ENCODE measurements around the gene ZNF280B. TPM values are rescaled to one million over a fixed set of nuclear protein-coding genes. Genes with fewer than 3 reads are reported as not detected.

Gene ZNF280B
- total and polyA plus RNA-seq, 10 of the 15 experiments (the other 5 are each of a cell fraction or from before 2014, with no cell fraction given), result 0.28 to 2.2 (median 1.1) TPM

- no peak for TF ChIP-seq ZNF207 (IDR thresholded peaks at IDR 0.05; ENCODE audit: borderline replicate concordance)
- no peak for TF ChIP-seq NFXL1 (IDR thresholded peaks at IDR 0.05; ENCODE audit: borderline replicate concordance)
These were observed 18.8 kb upstream of the ZNF280B start (continued) for GRCh38 chr22:22527312-22527711.

DNA sequence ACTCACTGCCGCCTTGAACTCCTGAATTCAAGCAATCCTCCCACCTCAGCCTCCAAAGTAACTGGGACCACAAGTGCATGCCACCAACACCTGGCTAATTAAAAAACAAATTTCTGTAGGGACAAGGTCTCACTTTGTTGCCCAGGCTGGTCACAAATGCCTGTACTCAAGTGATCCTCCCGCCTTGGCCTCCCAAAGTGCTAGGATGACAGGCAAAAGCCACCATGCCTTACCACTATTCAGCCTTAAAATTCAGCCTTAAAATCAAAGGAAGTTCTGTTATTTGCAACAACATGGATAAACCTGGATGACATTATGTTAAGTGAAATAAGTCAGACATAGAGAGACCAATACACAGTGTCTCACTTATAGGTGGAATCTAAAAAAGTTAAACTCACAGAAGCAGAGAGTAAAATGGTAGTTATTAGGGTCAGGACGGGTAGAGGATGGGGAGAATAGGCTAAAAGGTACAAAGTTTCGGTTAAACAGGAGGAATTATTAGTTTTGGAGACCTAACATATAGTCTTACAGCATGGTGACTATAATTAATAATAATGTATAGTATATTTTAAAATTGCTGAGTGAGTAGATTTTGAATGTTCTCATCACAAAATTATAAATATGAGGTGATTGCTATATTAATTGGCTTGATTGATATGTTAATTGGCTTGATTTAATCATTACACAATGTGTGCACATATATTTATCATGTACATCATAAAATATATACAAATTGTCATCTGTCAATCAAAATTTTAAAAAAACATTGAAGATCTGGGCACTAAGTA is 17.8 kb upstream of the ZNF280B start:
- intact Hi-C loops (cut with micrococcal nuclease; ENCODE audit: unreplicated experiment), result no loop called here
- Histone ChIP-seq H3K4me1 (ENCODE audit: control insufficient read depth, insufficient read depth, low read length) (no peaks in the 10 kb centered on the region), H3K79me2 (ENCODE audit: control insufficient read depth, insufficient read depth, low read length) (no peaks in the 10 kb centered on the region), H3K4me2 (ENCODE audit: control insufficient read depth, insufficient read depth) (no peak overlapping the region), H3K27ac (ENCODE audit: control insufficient read depth, insufficient read depth) (no peak overlapping the region), H3K4me3 (no peak overlapping the region), H4K20me1 (ENCODE audit: control insufficient read depth, insufficient read depth) (no peaks in the 10 kb centered on the region), H3K9me3 (replicated peaks; ENCODE audit: control insufficient read depth, insufficient read depth, low read length) (no peaks in the 10 kb centered on the region; the same call in 2 of the 3 replicates), H3K27me3 (replicated peaks in 1 of 2; ENCODE audit: control insufficient read depth in 2 of 2, insufficient read depth in 2 of 2, low read length in 1 of 2) (no peaks in the 10 kb centered on the region), H3K36me3 (ENCODE audit: control insufficient read depth in 2 of 2, insufficient read depth in 2 of 2, low read length in 1 of 2) (no peaks in the 10 kb centered on the region), H3K9ac (ENCODE audit: control insufficient read depth, insufficient read depth, low read length) (no peak overlapping the region), H2AFZ (ENCODE audit: control insufficient read depth, low read depth, low read length) (no peak overlapping the region)
- no peak for FAIRE-seq
- in situ Hi-C loops (cut with MboI), result no loop called here
- ChIA-PET SMC1A (ENCODE audit: uncharacterized antibody, unreplicated experiment) (no interaction called here), RAD21 (ENCODE audit: unreplicated experiment) (no interaction called here), POLR2A (no interaction called here), CTCF (no interaction called here)
- no TSS peak for BruUV-seq (replicated peaks)
- 35% methylated on average over 4 of the region's 4 CpGs for WGBS (ENCODE audit: insufficient coverage, insufficient replicate concordance, low lambda C conversion rate, missing lambda C conversion rate)
- no peak for DNase-seq (ENCODE audit: low read depth, low spot score)
- no peak for ATAC-seq
- TF ChIP-seq JUND (IDR thresholded peaks at IDR 0.05; ENCODE audit: low read depth, low read length) (no peak), YBX1 (IDR thresholded peaks at IDR 0.05) (no peak), SPI1 (IDR thresholded peaks at IDR 0.05; ENCODE audit: borderline replicate concordance, insufficient read depth, low read depth, low read length) (no peak), CUX1 (IDR thresholded peaks at IDR 0.05; ENCODE audit: insufficient replicate concordance, low read depth, low read length) (no peak), NR2F1 (conservative IDR thresholded peaks at IDR 0.05) (no peak), TCF7 (IDR thresholded peaks at IDR 0.05; ENCODE audit: borderline replicate concordance) (no peak), GABPA (IDR thresholded peaks at IDR 0.05; ENCODE audit: low read depth) (no peak), MTA2 (IDR thresholded peaks at IDR 0.05; ENCODE audit: low read depth) (no peak), MYC (IDR thresholded peaks at IDR 0.05; ENCODE audit: insufficient read depth, insufficient read length, insufficient replicate concordance, low read length, severe bottlenecking) (no peak), SIN3A (IDR thresholded peaks at IDR 0.05; ENCODE audit: low read depth, low read length) (no peak), TCF12 (IDR thresholded peaks at IDR 0.05; ENCODE audit: low read depth, low read length) (no peak), ASH2L (IDR thresholded peaks at IDR 0.05; ENCODE audit: borderline replicate concordance, low read depth) (no peak)
- TF ChIP-seq, protein P1, sequence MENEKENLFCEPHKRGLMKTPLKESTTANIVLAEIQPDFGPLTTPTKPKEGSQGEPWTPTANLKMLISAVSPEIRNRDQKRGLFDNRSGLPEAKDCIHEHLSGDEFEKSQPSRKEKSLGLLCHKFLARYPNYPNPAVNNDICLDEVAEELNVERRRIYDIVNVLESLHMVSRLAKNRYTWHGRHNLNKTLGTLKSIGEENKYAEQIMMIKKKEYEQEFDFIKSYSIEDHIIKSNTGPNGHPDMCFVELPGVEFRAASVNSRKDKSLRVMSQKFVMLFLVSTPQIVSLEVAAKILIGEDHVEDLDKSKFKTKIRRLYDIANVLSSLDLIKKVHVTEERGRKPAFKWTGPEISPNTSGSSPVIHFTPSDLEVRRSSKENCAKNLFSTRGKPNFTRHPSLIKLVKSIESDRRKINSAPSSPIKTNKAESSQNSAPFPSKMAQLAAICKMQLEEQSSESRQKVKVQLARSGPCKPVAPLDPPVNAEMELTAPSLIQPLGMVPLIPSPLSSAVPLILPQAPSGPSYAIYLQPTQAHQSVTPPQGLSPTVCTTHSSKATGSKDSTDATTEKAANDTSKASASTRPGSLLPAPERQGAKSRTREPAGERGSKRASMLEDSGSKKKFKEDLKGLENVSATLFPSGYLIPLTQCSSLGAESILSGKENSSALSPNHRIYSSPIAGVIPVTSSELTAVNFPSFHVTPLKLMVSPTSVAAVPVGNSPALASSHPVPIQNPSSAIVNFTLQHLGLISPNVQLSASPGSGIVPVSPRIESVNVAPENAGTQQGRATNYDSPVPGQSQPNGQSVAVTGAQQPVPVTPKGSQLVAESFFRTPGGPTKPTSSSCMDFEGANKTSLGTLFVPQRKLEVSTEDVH (IDR thresholded peaks at IDR 0.05; ENCODE audit: low read depth, partially characterized antibody), result no peak

Measured in GM12878 (cell line).